CD4-positive, alpha-beta T cell treated with Interleukin-12 subunit alpha and Interleukin-12 subunit beta, for 1 hour (primary cell): Measurements from ENCODE around the gene DLG2.
A peak's percentile ranks its signal among the peaks of the same experiment; 100 is the strongest.

Experiments
- DNase-seq: peaks from one replicate; pipeline ENCODE4 v3.0.0-alpha.2; 2020

DLG2 gene

GRCh38 chr11:84719935-84720577, 907.1 kb downstream of the DLG2 start:
- DNase-seq = no peak

GRCh38 chr11:84714316-84714780, 912.8 kb downstream of the DLG2 start:
- peak; percentile 1 for DNase-seq

GRCh38 chr11:84691830-84692229, 935.3 kb downstream of the DLG2 start:
- DNase-seq = no peak

DNA sequence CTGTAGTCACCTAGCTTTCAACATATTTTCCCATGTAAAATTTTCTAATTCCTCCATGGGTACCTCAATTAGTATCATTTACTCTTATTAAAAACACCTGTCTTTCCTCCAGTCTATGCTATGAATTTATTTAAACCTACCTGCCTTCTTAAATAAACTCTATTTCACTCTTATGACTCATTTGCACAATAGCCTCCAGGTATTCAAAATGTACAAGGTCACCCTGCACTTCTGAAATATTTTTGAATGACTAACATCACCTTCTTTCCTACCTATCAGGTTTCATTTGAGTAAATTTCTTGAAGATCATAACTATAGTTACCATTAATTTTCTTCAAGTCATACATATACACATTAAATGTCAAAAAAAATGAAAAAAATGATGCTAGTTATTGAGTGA, 939.7 kb downstream of the DLG2 start:
- DNase-seq = no peak

GRCh38 chr11:84686716-84687115, 940.4 kb downstream of the DLG2 start:
- no peak for DNase-seq

DNA sequence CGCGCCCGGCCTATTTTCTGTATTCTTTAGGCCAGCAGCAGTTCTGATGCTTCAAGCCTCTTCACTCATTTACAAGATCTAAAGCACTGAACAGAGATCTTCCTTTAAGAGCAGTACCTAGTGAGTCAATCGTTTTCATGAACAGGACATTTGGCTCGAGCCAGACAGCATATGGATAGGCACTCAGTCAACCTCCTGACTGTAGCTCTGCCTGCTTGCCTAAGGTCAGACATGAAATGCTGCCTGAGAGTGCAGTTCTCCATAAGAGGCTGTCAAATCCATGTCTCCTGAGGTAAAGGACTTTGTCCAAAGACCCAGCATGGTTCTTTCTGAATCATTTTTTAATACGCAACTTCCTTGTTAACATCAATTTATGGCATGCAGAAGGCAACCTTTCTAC, 941.2 kb downstream of the DLG2 start:
- no peak for DNase-seq

- no peak for DNase-seq
Measured at GRCh38 chr11:84685149-84685548, 942.0 kb downstream of the DLG2 start.

DNA sequence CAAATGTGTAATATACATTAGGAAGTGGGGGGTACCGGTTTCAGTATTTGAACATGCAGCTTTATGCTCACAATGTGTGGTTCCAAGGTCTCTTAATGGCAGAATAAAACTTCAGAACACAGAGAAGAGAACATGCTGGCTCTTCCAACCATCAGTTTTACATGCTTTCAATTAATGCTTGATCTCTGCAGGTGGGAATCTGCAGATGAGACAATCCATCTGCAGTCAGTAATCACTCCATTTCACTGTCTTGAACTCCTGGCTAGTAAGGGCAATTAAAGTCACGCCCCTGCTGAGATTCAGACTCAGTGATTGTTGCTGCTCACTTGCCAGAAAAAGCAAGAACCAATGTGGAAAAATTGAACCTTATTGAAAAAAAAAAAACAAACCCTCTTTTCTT, 945.7 kb downstream of the DLG2 start:
- no peak for DNase-seq

- DNase-seq = no peak
Measured at GRCh38 chr11:84675396-84676025, 951.6 kb downstream of the DLG2 start.

- DNase-seq = no peak
Measured at GRCh38 chr11:84673753-84674152, 953.4 kb downstream of the DLG2 start.

DNA sequence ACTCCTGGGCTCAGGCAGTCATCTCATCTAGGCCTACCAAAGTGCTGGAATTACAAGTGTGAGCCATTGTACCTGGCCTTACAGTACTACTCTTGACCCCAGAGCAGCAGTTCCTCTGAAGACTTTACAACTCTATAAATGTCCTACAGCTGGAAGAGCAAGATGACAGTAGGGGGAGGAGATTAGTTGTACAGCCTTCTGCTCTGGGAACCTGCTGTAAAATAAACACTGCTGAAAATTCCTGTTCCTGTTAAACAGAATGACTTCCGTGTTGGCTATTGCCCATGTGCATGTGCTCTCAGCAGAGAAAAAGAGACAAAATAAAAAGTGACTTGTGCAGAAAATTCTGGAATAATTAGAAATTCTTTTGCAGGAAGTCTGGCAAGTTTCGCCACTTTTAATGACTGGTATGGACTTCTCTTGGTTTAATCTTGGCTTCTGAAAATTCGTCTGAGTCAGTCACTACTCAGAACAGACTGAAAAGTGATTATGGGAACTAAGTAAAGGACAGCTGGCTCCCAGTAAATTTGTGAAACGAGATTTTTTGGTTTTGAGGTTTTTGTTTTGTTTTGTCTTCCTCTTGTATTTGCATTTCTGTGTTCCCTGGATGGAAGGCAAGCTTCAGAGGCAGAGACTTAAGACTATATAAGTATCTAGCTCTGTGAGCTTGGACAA, 955.7 kb downstream of the DLG2 start:
- no peak for DNase-seq

- DNase-seq = no peak
Measured at GRCh38 chr11:84663731-84664130, 963.4 kb downstream of the DLG2 start.

GRCh38 chr11:84660257-84660977, 966.7 kb downstream of the DLG2 start:
- DNase-seq = no peak

DNA sequence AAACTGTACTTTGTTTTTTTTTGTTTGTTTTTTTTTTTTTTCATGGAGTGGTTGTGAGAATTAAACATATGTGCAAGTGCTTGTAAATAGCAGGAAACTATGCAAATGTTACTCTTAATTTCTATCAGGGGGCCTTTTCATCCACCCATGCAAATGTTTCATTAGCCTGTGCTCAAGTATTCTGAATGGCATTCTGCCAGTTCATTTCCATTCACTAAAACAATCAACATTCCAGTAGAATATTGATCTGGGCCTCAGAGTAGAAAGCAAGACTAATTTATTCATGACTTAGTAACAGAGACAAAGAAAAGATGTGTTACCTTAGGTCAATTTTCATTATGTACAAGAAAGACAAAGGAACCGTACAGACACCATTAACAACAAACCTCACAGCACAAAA, 971.4 kb downstream of the DLG2 start:
- no peak for DNase-seq

DNA sequence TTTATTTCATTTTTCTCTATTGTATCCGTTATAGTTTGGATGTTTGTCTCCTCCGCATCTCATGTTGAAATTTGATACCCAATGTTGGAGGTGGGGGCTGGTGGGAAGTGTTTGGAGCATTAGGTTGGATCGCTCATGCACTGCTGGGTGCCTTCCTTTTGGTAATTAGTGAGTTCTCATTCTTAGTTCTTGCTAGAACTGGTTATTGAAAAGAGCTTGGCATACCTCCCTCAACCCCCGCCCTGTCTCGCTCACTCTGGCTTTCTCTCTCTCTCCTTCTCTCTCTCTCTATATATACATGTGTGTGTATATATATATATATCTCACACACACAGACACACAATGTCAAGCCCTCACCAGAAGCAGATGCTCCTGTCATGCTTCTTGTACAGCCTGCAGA, 978.7 kb downstream of the DLG2 start:
- DNase-seq = no peak

- no peak for DNase-seq
Measured at GRCh38 chr11:84645988-84646694, 981.0 kb downstream of the DLG2 start.

- no peak for DNase-seq
Measured at GRCh38 chr11:84642500-84642899, 984.6 kb downstream of the DLG2 start.

GRCh38 chr11:84634309-84634708, 992.8 kb downstream of the DLG2 start:
- no peak for DNase-seq

DNA sequence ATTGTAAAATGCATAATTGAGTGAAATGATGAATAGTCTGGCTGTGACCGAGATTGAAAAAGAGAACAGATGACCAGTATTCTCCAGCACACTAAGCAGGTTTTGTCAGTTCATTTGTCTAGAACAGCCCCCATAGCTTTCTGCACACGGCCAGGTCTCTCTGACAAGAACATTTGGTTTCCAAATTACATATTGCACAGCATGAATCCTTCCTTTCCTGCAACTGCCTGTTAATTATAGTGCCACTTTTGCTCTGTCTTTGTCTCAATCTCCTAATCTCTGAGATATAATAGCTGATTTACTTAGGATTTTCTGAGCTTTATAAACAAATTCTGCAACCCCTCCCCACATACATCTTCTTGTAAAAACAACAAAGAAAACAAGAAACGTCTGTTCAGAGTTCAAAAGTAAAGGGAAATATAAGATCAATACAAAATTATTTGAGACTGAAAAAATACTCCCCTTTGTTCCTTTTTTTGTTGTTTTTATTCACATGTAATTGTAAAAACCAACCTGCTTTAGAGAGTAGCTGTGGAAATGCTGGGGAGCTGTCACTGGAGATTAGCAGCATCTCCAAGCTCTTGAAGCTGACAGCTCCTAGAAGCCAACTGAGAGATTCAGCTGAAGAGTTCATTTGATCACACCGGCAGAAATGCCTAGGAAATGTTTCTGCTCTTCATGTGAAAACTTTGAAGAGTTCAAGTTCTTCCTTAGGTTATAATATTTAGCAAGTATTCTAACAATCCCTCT, 998.1 kb downstream of the DLG2 start:
- DNase-seq = no peak

DNA sequence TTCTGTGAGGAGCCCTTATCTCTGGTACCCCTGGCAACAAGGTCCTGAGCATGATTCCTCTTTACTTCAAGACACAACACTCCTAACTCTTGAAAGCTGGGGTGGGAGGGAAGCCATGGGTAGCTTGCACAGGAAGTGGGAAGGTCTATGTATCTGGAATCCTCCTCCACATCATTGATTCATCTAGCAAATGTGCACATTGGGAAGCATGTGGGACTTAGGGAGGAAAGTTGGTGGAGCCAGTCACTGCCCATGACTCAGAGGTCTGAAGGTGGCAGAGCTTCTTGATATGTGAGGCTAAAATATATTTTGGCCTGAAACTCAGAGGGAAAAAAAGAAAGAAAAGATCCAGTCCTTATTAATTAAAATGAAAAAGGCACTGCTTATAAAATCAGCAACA, 1000.9 kb downstream of the DLG2 start:
- DNase-seq = no peak

- DNase-seq = no peak
Measured at GRCh38 chr11:84612645-84613044, 1014.5 kb downstream of the DLG2 start.

- DNase-seq = no peak
Measured at GRCh38 chr11:84608837-84609196, 1018.3 kb downstream of the DLG2 start.
